GM21381 (cell line): ENCODE results near the gene PLAU.
"Not testable (repeated sequence)": the region's sequence is repeated elsewhere in the genome, so short reads cannot be mapped to it uniquely, and the experiment has no call there.

ENCODE experiments used
- ATAC-seq: cut with Tn5 transposase; IDR thresholded peaks from one replicate; pipeline ENCODE4 v1.9.1; 2021; ENCODE audit warnings: mild to moderate bottlenecking, moderate library complexity; ENCODE audit not compliant: unreplicated experiment

Gene PLAU

DNA sequence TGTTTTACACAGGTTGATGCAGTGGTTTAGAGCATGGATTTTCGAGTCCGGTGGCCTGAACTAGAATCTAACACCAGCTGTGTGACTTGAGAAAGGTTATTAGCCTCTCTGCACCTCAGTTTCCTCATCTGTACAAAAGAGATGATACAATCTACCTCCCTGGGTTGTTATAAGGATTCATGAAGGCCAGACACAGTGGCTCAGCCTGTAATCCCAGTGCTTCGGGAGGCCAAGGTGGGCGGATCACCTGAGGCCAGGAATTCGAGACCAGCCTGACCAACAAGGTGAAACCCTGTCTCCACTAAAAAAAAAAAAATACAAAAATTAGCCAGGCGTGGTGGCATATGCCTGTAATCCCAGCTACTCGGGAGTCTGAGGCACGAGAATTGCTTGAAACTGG is 8.5 kb downstream of the PLAU start:
- ATAC-seq = not testable (repeated sequence)

DNA sequence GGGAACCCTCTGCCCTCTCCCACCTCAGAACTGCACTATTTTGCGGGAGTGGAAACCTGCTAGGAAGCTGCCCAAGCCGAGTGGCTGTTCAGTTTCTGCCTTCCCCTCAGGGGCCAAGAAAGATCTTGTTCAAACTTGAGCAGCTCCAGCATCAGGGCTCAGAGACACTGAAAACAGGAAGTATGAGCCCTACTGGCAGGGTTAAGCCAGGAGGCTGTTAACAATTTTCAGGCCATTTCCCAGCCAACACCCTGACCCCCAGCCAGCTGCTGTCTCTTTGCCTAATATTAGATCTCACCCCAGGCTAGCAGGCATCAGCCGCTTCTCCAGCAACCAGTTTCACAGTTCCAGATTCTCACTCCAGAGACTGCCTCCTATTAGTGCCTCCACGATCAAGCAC is 9.2 kb downstream of the PLAU start:
- ATAC-seq = no peak

DNA sequence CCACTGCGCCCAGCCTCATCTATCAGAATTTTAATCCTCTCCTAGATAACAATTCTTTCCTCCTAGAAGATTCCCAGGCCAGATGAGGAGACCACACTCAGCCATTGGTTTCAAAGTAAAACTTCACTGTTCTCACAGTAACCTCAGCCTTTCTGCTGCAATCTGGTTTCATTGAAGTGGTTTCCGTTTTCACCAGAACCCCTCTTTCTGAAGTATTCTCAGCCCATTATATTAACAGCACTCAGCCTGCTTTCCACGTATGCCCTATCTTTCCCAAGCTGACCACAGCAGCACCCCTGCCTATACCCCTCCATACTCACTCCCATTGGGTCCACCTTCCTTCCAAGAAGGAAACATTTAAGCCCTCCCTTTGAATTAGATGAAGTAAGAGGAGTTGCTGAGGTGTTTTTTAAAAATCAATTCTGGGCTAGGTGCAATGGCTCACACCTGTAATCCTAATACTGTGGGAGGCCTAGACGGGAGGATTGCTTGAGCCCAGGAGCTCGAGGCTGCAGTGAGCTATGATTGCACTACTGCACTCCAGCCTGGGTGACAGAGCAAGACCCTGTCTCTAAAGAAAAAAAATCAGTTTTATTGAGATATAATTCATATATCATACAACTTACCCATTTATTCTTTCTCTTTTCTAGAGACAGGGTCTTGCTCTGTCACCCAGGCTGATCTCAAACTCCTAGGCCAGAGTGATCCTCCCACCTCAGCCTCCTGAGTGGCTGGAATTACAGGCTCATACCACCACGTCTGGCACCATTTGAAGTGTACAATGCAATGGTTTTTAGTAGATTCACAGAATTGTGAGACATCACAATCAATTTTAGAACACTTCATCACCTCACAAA is 11.3 kb downstream of the PLAU start:
- ATAC-seq = no peak

DNA sequence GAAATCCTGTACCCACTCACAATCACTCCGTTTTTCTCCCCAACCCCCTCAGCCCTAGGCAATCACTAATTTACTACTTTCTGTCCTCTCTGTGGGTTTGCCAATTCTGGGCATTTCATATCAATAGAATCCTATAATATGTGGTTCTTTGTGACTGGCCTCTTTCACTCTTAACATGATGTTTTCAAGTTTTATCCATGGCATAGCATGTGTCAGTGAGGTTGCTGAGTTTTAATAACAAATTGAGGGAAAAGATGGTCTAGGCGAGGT is 11.9 kb downstream of the PLAU start:
- ATAC-seq = no peak

GRCh38 chr10:73923935-73924598 is 13.1 kb downstream of the PLAU start:
- no peak for ATAC-seq

GRCh38 chr10:73924935-73925334 is 14.0 kb downstream of the PLAU start:
- no peak for ATAC-seq

DNA sequence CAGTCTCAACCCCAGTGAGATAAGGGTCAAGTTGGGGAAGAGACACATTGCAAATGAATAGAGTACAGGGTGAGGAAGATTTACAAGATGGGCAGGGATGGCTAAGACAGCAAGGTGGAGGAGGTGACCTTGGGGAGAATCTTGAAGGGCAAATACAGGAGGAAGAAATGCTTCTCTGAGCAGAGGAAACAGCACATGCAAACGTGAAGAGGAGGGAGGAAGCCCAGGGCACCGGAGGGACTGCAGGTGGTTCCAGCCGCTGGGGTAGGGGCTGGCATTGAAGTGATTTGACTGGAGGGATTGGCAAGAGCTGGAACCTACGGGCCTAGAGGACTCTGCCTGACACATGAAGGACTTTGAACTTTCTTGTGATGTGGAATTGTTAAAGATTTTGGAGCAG is 14.6 kb downstream of the PLAU start:
- ATAC-seq = no peak

- no peak for ATAC-seq
Observed at GRCh38 chr10:73926152-73926764, 15.3 kb downstream of the PLAU start.

GRCh38 chr10:73930630-73931327 is 19.8 kb downstream of the PLAU start:
- not testable (repeated sequence) for ATAC-seq

DNA sequence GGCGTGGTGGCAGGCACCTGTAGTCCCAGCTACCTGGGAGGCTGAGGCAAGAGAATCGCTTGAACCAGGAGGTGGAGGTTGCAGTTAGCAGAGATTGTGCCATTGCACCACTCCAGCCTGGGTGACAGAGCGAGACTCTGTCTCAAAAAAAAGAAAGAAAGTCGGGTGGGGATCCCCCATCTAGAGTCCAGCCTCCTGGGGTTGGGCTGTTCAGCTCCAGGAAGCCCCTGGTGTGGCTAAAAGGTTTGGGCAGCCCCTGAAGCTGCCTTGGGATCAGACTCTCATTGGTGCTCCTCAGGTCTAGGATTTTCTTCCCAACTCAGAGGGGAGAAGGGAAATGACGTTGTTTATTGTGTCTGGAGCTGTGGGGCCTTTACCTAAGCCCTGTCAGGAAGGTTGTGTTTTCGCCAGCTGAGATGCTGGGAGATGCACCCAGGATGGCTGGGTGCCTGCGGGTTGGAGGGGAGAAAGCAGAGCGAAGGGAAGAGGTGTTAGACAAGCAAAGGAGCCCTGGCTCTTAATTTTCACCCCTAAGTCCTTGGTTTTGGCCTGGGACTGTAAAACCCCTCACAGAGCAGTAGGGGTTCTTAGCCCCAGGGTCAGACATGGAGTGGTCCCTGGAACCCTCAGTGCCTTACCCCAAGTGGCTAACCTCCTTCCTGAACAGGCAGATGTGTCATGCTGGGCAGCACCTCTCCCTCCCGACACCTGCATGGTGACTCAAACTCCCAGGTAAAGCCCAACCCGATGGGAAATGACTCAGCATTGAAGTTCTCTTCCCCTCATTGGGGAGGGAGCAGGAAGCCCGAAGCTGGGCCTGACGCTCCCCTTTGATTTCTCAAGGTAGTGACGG is 21.1 kb downstream of the PLAU start:
- ATAC-seq = peak; percentile 55

GRCh38 chr10:73932620-73933112 is 21.7 kb downstream of the PLAU start:
- no peak for ATAC-seq

GRCh38 chr10:73934074-73934473 is 23.1 kb downstream of the PLAU start:
- no peak for ATAC-seq

DNA sequence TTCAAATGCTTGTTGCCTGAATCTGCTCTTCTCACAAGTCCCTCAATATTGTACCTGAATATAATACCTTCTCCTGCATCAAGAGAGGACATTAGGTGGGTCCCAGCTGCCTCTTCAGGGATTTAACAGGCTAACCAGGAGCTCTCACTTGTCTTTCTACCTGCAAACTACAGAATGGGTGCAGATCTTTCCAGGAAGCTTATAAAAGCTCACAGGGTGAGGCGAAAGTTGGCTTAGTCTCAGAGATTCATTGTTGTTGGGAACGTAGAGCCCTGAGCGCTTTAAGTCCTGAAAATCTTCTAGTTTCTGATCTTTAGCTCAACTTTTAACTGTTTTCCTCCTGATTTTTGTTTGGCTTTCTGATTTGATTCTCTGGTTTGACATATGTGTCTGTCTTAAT is 25.0 kb downstream of the PLAU start:
- ATAC-seq = no peak

GRCh38 chr10:73937333-73938043 is 26.6 kb downstream of the PLAU start:
- no peak for ATAC-seq

GRCh38 chr10:73940634-73941221 is 29.8 kb downstream of the PLAU start:
- peak; percentile 81 for ATAC-seq

DNA sequence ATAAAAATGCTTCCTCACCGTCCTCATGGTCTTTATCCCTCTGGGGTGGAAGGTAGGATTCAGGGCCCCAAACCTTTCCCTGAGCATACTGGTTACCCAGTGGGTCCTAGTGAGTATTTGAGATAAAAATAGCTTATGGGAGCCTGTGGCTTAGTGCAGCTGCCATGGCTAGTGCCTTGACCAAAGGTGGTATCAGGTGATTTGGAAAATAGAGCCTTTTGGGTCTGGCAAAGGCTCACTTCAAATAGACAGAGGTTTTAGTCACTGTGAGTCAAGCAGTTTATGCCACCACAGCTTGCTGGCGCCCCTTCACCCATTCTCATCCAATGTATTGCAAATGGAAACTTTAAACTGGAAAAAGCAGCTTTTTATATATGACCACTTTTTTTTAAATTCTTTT is 30.4 kb downstream of the PLAU start:
- no peak for ATAC-seq

DNA sequence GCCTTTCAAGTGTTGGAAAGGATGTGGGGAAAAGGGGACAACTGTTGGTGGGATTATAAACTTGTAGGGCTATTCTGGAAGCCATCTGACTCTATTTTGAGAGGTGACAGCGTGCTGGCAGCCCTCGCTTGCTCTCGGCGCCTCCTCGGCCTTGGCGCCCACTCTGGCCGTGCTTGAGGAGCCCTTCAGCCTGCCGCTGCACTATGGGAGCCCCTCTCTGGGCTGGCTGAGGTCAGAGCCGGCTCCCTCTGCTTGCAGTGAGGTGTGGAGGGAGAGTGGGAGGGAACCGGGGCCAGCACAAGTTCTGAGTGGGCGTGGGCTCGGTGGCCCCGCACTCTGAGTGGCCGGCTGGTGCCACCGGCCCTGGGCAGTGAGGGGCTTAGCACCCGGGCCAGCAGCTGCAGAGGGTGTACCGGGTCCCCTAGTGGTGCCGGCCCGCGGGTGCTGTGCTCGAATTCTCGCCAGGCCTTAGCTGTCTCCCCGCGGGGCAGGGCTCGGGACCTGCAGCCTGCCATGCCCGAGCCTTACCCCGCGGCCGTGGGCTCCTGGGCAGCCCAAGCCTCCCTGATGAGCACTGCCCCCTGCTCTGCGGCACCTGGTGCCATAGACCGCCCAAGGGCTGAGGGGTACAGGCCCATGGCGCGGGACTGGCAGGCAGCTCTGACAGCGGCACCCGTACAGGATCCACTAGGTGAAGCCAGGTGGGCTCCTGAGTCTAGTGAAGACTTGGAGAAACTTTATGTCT is 33.6 kb downstream of the PLAU start:
- ATAC-seq = no peak

GRCh38 chr10:73946253-73947145 is 35.6 kb downstream of the PLAU start:
- ATAC-seq = no peak
